ENCODE results near the gene TRNP1. TPM values are rescaled to one million over a fixed set of nuclear protein-coding genes. Genes with fewer than 3 reads are reported as not detected.

The TRNP1 gene
- total and polyA plus RNA-seq, 4 donors = 0.97 to 10.0 (median 2.4) TPM

DNA sequence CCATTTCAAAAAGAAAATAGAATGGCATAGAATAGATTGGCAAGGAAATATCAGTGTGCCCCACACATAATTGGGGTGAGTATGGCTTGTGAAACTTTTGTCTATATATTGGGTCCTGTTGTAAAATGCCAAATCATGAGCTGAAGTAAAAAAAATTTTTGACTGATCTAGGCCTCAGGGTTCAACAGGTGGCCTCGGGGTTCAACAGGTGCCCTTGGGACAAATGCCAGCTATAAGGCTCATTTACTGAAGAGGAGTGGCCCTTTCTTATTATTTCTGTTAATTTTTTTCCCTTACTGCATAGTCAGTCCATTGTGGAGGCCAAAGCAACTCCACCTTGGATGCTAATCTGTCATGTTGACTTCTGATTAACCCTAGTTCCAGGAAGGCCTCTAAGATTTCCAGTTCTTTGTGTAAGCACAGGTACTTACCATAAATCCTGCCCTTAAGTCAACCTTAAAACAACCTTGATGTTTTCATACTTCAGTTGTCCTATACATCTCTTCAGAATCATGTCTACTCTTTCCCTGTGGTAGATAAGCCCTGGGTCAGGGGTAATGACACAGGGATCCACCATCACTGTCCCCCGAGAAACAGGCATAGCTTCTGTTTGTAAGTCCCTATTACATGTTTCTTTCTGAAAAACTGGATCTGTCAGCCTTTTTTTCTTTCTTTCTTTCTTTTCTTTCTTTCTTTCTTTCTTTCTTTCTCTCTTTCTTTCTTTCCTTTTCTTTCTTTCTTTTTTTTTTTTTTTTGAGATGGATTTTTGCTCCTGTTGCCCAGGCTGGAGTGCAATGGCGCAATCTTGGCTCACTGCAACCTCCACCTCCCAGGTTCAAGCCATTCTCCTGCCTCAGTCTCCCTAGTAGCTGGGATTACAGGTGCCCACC, 16.6 kb upstream of the TRNP1 start (continued):
- no peak for TF ChIP-seq CTCF (IDR thresholded peaks at IDR 0.05; ENCODE audit: low read depth, low read length, missing input control)

DNA sequence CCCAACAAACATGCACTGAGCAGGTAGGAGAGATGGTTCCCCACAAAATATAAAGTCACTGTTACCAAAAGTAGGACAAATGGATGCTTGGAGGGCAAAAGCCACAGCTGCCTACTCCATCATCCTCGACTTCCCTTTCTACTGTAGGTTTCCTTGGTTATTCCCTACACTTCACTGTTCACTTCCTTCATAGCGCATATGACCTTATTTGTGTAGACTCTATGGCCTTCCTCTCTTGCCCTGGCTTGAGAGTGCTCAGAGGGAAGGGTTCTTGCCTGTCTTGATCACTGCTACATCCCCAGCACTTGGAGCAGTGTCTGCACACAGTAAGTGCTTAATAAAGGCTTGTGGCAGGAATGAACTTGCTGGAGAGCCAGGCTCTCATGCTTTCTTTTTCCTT, 14.6 kb upstream of the TRNP1 start:
- Histone ChIP-seq H3K9ac (ENCODE audit: low read depth in 1 of 2, low read length in 2 of 2) (no peak overlapping the region), H3K27ac (ENCODE audit: low read depth in 1 of 2, low read length in 2 of 2) (no peak overlapping the region), H3K9me3 (ENCODE audit: control insufficient read depth in 4 of 4, low read length in 3 of 4) (no peaks in the 10 kb centered on the region), H3K27me3 (ENCODE audit: control insufficient read depth in 4 of 4, insufficient read depth in 4 of 4, low read length in 3 of 4) (no peaks in the 10 kb centered on the region), H3K4me3 (ENCODE audit: low read depth in 1 of 3, low read length in 3 of 3) (no peak overlapping the region), H3K4me1 (ENCODE audit: control insufficient read depth in 4 of 4, insufficient read depth in 4 of 4, low read length in 3 of 4) (no peaks in the 10 kb centered on the region), H3K36me3 (ENCODE audit: control insufficient read depth in 4 of 4, insufficient read depth in 3 of 4, low read depth in 1 of 4, low read length in 3 of 4) (no peaks in the 10 kb centered on the region)
- WGBS = 76% methylated on average over 2 of the region's 2 CpGs
- DNase-seq (ENCODE audit: low spot score) = no peak
- TF ChIP-seq JUND (IDR thresholded peaks at IDR 0.05) (no peak), GABPA (IDR thresholded peaks at IDR 0.05 in 1 of 2, conservative IDR thresholded peaks at IDR 0.05 in 1 of 2) (no peak), YY1 (IDR thresholded peaks at IDR 0.05) (no peak), HNF4A (conservative IDR thresholded peaks at IDR 0.05) (no peak), CTCF (IDR thresholded peaks at IDR 0.05; ENCODE audit: low read depth, low read length, missing input control) (no peak), TAF1 (conservative IDR thresholded peaks at IDR 0.05) (no peak), REST (IDR thresholded peaks at IDR 0.05) (no peak), FOXA2 (IDR thresholded peaks at IDR 0.05) (no peak), FOXA1 (IDR thresholded peaks at IDR 0.05) (no peak), RAD21 (IDR thresholded peaks at IDR 0.05) (no peak), ATF3 (IDR thresholded peaks at IDR 0.05) (no peak)
- TF ChIP-seq, protein P1, sequence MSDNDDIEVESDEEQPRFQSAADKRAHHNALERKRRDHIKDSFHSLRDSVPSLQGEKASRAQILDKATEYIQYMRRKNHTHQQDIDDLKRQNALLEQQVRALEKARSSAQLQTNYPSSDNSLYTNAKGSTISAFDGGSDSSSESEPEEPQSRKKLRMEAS (IDR thresholded peaks at IDR 0.05) = no peak
- TF ChIP-seq, protein P2, sequence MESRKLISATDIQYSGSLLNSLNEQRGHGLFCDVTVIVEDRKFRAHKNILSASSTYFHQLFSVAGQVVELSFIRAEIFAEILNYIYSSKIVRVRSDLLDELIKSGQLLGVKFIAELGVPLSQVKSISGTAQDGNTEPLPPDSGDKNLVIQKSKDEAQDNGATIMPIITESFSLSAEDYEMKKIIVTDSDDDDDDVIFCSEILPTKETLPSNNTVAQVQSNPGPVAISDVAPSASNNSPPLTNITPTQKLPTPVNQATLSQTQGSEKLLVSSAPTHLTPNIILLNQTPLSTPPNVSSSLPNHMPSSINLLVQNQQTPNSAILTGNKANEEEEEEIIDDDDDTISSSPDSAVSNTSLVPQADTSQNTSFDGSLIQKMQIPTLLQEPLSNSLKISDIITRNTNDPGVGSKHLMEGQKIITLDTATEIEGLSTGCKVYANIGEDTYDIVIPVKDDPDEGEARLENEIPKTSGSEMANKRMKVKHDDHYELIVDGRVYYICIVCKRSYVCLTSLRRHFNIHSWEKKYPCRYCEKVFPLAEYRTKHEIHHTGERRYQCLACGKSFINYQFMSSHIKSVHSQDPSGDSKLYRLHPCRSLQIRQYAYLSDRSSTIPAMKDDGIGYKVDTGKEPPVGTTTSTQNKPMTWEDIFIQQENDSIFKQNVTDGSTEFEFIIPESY (IDR thresholded peaks at IDR 0.05) = no peak
